Measurements from ENCODE around the gene MPHOSPH9.

- TF ChIP-seq CTCF (IDR thresholded peaks at IDR 0.05) (no peak), HMGXB4 (CRISPR knock-in tag; IDR thresholded peaks at IDR 0.05) (no peak), NR3C1 (CRISPR knock-in tag; conservative IDR thresholded peaks at IDR 0.05; ENCODE audit: low read depth) (no peak), TEAD4 (CRISPR knock-in tag; IDR thresholded peaks at IDR 0.05) (no peak)
Measured at GRCh38 chr12:123134271-123134671, 98.7 kb downstream of the MPHOSPH9 start.
